ENCODE data around the gene EHF.

The EHF gene

DNA sequence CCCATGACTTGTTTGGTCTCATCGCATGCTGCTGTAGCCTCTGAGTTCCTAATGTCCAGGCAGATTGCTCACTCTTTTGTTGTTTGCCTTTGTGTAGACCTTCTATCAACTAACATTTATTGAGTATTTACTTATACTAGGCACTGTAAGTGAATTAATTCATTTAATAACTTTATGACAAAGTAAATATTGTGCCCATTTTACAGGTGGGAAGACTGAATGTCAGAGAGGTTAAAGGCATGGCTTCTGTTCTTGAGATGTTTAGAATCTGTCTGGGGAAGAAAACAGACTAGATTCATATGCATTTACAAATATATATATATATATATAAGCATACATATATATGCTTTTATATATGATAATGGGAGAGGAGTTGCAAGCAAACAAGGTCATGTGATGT, 27.1 kb downstream of the EHF start:
- no peak for DNase-seq

DNA sequence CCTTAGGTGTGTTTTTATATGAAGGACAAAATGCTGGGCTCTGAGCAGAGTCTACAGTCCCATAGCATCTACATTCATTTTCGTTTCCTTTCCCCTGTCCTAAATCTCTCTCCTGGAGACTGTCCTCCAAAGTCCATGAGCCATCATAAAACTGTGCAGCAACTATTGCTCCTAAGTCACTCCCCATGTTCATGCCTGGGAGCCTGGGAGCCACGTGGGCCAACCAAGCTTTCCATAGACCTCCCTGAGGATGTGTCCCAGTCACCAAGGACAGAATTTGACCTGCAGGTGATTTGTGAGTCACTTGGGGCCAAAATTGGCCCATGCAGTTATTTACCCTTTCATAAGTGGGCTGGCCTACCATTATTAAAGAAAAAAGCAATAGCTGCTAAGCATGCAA, 28.7 kb downstream of the EHF start:
- DNase-seq: no peak

DNA sequence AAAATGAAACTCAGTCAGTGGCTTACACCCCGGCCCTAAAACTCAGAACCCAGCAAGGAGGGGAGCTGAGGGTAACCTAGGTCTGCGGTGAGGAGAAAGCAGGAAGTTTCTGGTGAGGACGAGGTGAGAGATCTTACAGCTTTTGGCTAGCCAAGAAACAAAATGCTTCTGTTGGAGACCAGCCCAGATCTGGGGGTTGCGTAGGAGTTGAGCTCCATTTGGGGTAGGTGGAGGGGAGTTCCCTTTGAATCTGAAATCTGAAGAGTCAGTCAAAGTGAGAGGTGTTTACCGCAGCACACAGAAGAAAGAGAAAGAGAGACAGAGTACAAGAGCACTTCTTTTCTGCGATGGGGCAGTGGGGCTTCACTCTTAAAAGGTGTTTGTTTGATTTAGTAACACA, 29.6 kb downstream of the EHF start:
- peak; percentile 88 for DNase-seq

- no peak for DNase-seq
These were observed 30.7 kb downstream of the EHF start for GRCh38 chr11:34651551-34651950.

DNA sequence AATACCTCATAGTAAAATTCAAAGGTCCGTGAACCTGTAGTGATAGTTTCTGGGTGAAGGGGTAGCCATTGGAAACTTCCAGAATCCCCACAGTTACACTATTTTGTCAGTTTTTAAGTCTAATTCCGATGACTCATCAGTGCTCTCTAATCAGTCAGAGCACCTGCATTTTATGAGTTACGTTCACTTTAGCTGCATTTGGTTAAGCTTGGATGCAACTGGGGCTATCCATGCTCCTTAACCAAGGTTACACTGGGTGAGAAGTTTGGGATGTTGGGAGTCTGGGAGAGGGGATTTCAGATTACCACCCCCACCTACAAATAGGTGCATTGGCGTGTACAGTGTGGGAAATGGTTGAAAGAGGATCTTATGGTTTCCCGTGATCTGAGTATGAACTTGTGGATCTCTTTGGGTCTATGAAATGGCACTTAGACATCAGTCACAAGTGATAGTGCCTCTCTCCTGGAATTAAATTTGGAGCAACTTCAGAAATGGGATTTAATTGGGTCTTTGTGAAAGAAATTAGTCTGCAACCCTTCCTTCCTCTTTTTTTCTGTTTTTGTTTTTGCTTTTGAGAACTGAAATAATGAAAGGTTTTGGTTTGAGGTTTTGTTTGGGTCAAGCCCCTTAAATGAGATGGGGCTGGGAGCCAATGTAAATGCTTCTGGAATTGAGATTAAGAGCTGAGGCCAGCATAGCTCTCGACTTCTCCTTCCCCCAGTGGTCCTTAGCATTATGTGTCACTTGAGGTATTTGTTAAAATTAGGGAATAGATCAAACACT, 31.5 kb downstream of the EHF start:
- no peak for DNase-seq

- no peak for DNase-seq
These were observed 32.1 kb downstream of the EHF start for GRCh38 chr11:34653031-34653430.

DNA sequence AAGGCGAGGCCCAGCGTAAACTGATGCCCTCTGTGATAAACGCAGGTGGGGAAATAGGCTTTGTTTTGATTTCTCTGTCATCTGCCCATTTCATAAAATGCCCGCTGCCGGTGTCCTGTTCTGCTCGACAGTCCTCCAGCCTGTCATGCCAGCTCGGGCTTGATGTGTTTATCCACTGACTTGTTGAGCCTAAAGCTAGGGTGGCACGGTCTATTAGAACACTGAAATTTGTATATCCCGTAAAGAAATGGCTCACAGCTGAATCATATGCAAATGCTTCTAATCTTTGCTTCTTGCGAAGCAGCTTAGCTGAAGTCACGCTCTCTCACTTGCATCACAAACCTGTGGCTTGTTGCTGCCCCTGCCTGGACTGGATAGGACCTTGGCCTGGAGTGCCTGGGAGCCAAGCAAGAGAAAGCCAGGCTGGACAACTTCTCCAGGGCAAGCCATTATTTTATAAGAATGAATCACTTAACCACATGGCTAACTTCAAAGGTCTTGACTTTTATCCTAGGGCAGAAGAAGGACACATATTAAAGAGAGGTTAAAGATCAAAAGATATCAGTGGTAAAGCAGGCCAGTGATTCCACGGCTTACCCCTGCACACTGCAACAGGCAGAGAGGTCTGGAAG, 33.1 kb downstream of the EHF start:
- no peak for DNase-seq

- no peak for DNase-seq
These were observed 33.8 kb downstream of the EHF start for GRCh38 chr11:34654483-34655334.

DNA sequence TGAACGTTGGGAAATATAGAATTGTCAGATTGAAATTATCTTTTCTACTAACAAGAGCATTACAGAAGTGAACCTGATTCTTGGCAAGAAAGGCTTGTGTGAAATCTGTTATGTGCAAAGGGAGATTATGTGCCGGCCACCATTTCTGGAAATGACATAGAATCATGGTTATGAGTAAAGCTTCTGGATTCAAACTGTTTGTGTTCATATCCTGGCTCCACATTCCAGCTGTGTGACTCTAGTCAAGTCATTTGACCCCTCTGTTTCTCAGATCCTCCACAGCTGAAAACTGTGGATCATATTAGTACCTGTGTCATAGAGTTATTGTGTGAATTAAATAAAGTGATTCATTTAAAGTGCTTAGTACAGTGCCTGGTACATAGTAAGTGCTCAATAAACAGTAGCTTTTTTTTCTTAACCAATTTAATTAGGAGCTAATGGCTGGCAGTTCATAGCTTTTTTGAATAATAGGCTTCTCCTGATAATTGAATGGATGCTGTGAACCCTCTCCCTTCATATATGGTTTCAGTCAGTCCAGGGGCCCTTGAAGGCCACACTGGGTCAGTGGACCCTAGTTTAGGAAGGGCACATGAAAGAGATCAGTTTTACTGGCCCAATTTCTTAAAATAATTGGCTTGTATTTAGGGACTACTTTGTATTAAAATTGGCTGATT, 34.6 kb downstream of the EHF start:
- no peak for DNase-seq

- no peak for DNase-seq
These were observed 35.3 kb downstream of the EHF start for GRCh38 chr11:34656062-34656720.

- no peak for DNase-seq
These were observed 37.5 kb downstream of the EHF start for GRCh38 chr11:34658071-34659015.

DNA sequence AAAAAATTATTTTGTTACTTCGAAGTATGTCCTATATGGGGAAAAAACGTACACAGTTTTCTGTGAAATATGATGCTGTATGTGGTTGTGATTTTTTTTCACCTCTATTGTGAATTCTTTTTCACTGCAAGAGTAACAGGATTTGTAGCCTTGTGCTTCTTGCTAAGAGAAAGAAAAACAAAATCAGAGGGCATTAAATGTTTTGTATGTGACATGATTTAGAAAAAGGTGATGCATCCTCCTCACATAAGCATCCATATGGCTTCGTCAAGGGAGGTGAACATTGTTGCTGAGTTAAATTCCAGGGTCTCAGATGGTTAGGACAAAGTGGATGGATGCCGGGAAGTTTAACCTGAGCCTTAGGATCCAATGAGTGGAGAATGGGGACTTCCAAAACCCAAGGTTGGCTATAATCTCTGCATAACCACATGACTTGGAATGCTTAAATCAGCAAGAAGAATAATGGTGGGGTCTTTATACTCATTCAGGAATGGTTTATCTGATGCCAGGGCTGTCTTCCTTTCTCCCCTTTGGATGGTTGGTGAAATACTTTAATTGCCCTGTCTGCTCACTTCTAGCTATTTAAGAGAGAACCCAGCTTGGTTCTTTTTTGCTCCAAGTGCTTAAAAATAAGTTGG, 38.3 kb downstream of the EHF start:
- no peak for DNase-seq

DNA sequence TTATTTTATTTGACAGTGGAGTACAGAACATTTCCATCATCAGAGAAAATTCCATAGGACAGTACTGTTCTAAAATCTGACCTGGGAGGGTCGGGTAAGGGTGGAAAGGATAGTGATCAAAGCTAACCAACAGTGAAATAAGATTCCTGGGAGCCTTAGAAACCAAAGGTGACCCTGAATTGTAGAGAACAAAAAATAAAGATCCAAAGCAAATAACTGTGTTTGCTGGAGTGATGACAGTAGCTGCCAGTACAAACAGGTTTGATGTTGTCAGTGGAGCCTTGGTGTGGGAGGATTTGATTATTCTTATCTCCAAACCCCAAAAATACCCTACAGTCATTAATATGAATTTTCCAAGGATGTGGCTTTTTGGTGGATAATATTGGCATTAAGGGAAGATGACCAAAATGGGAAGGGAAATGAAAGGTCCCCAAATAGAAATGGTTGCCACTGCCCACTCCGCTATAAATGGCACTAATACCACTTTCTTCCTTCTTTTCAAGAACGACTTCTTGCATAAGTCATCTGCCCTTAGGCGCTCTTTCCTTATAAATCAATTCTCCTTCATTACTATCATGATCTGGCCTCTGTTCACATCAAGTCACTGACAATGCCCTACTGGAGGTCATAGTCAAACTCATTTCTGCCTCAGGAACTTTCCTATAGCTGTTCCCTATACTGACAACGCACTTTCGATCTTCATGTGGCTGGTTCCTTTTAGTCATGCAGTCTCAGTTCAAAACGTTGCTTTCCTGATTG, 44.4 kb downstream of the EHF start:
- no peak for DNase-seq

DNA sequence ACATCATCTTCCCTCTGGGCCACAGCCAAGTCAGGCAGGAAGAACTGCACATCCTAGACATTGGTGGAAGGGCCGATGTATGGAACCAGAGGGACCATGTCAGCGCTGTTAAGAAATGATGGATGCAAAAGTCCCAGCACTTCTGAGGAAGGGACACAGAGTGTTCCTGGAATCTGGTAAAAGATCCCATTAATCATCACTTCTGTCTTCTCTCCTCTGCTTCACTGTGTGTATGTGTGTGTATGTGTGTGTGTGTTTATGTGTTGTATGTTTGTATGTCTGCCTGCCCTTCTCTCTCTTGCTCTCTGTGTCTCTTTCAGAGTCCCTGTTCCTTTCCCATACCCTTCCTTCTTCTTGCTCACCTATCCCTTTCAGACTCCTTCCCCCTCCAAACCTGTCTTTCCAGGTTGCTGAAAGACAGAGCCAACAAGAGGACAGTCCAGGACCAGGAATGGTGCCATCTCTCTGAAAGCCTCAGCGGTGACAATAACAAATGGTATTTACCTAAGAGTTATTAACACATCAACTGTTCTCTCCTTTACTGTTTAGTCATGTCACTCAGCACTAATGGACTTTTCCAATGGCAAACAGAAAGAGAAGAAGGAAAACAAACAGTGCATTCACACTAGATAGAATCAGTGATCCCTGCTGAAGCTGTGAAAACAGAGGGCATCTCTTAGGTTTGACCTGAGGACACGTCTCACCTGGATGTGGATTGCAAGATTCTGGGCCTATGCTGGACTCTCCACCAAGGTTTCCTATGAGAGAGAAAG, 47.1 kb downstream of the EHF start:
- DNase-seq: no peak

GRCh38 chr11:34668583-34669053, 47.7 kb downstream of the EHF start:
- DNase-seq: no peak

- no peak for DNase-seq
These were observed 48.6 kb downstream of the EHF start for GRCh38 chr11:34669458-34669857.

- DNase-seq: no peak
These were observed 50.2 kb downstream of the EHF start for GRCh38 chr11:34671117-34671516.

- no peak for DNase-seq
These were observed 51.1 kb downstream of the EHF start for GRCh38 chr11:34671946-34672345.

GRCh38 chr11:34674038-34674437, 53.1 kb downstream of the EHF start:
- no peak for DNase-seq

Measured in activated naive CD4-positive, alpha-beta T cell treated with Interleukin-2 at 50 U/mL for 16 hours (primary cell).